CD4-positive, alpha-beta T cell (primary cell): ENCODE measurements around the gene LAMA2. TPM values are rescaled to one million over a fixed set of nuclear protein-coding genes. Genes with fewer than 3 reads are reported as not detected.

Experiments used
- ATAC-seq: fragments of 200-7000 bp; cut with Tn5 transposase; one replicate; pipeline ENCODE4 v1.10.0; 2022; ENCODE audit warnings: mild to moderate bottlenecking; ENCODE audit not compliant: poor library complexity
- CTCF ChIA-PET: fragments of 350-600 bp; sonication (Branson Sonifier 250); formaldehyde crosslinking; loops from one replicate; lab custom pipeline; 2021; ENCODE audit warnings: antibody characterized with exemption, inconsistent platforms; lab: Charles Lee
- POLR2A ChIA-PET: fragments of 350-600 bp; sonication (Branson Sonifier 250); formaldehyde crosslinking; loops from one replicate; lab custom pipeline; 2021; ENCODE audit warnings: antibody characterized with exemption, inconsistent platforms; lab: Charles Lee
- DNase-seq, 14 experiments: peaks; one replicate each; pipeline ENCODE4 v3.0.0-alpha.2; 2013 to 2020; ENCODE audit warnings: mixed read lengths in 2 of 14
- H3K27ac ChIP-seq, 2 donors: one replicate each; pipeline versions ENCODE4 v1.5.1 to v1.7.0; 2013; ENCODE audit warnings: low read length in 2 of 2, low read depth in 1 of 2, mild to moderate bottlenecking in 1 of 2
- H3K27me3 ChIP-seq, 2 experiments: 1 replicate in 1 of 2; 2 replicates in 1 of 2; pipeline versions ENCODE4 v1.6.1 to v1.7.0; 2013; ENCODE audit warnings: low read length in 2 of 2, control low read depth in 1 of 2, mild to moderate bottlenecking in 1 of 2, moderate library complexity in 1 of 2; ENCODE audit not compliant: insufficient read depth in 2 of 2, control insufficient read depth in 1 of 2
- H3K36me3 ChIP-seq: one replicate; pipeline ENCODE4 v1.6.1; 2013; ENCODE audit warnings: low read length, control low read depth; ENCODE audit not compliant: insufficient read depth
- H3K4me1 ChIP-seq: one replicate; pipeline ENCODE4 v1.6.1; 2013; ENCODE audit warnings: low read length, control low read depth; ENCODE audit not compliant: insufficient read depth
- H3K4me3 ChIP-seq: one replicate; pipeline ENCODE4 v1.5.1; 2013; ENCODE audit warnings: mild to moderate bottlenecking, low read length, moderate library complexity
- H3K9me3 ChIP-seq, 2 experiments: 1 replicate in 1 of 2; 2 replicates in 1 of 2; pipeline versions ENCODE4 v1.6.1 to v1.7.0; 2013; ENCODE audit warnings: low read length in 2 of 2, mild to moderate bottlenecking in 2 of 2, control low read depth in 1 of 2, moderate library complexity in 1 of 2; ENCODE audit not compliant: control insufficient read depth in 1 of 2, insufficient read depth in 1 of 2
- H3K27ac Mint-ChIP-seq: one replicate; pipeline ENCODE4 v1.8.0; 2020; ENCODE audit warnings: mixed read lengths
- H3K27me3 Mint-ChIP-seq: one replicate; pipeline ENCODE4 v1.8.0; 2021; ENCODE audit warnings: mixed read lengths
- H3K36me3 Mint-ChIP-seq: one replicate; pipeline ENCODE4 v1.8.0; 2021; ENCODE audit warnings: low read depth, mixed read lengths
- H3K4me1 Mint-ChIP-seq: one replicate; pipeline ENCODE4 v1.8.0; 2021; ENCODE audit warnings: low read depth, mixed read lengths
- H3K4me3 Mint-ChIP-seq: one replicate; pipeline ENCODE4 v1.8.0; 2020; ENCODE audit warnings: mild to moderate bottlenecking, mixed read lengths
- H3K9me3 Mint-ChIP-seq: one replicate; pipeline ENCODE4 v1.8.0; 2020; ENCODE audit warnings: mixed read lengths
- intact Hi-C, 2 experiments: fragments of 100-400 bp; cut with DNase I in 1 of 2; cut with micrococcal nuclease in 1 of 2; formaldehyde crosslinking; loops; one replicate each; pipeline versions ENCODE4 v1.15.1 to v1.9.0; 2023 to 2025; cut with DNase I, micrococcal nuclease
- total RNA-seq, 174 experiments: library from RNA in 2 of 174; stranded (reverse) in 2 of 174; gene quantifications; one replicate each; pipeline ENCODE4 v1.2.3 and lab custom pipeline; 2021 to 2026
- TF ChIP-seq, protein P1 (sequence below): fragments of 200-600 bp; IDR thresholded peaks from one replicate; pipeline ENCODE4 v1.8.0; 2022; ENCODE audit warnings: antibody characterized with exemption, mild to moderate bottlenecking

Gene LAMA2
- total RNA-seq, 2 experiments from 2014 or later = 0.05 to 0.06 TPM

DNA sequence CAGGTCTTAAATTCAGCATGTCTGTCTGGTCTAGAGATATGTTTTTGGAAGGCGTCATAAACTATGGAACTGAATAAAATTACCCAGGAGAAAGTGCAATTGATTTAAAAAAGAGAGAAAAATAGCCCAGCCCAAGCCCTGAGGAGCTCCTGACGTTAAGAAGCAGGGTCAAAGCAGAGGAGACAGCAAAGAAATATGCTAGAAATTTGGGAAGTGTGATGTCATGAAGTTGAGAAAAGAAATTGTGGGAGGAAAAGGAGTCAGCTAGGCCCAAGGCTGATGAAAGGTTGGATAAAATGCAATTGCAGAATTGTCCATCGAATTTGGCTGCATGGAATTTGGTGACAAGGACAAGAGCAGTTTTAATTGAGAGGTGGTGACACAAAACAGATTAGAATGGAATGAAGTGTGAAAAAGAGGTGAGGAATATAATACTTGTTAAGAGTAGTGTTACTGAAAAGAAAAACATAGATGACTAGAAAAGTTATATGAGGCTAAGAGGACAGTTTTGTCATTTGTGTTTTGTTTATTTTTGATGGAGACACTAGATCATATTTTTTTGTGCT is 381.6 kb downstream of the LAMA2 start:
- no peaks in the 10 kb centered on the region for H3K36me3 Mint-ChIP-seq
- H3K4me1 Mint-ChIP-seq = no peaks in the 10 kb centered on the region
- Histone ChIP-seq H3K4me1 (no peaks in the 10 kb centered on the region), H3K9me3 (no peaks in the 10 kb centered on the region), H3K36me3 (no peaks in the 10 kb centered on the region), H3K4me3 (no peak overlapping the region), H3K27ac (no peak overlapping the region), H3K27me3 (no peaks in the 10 kb centered on the region)
- H3K27ac Mint-ChIP-seq = no peak overlapping the region
- no peak overlapping the region for H3K4me3 Mint-ChIP-seq
- no peaks in the 10 kb centered on the region for H3K27me3 Mint-ChIP-seq
- POLR2A ChIA-PET = no interaction called here
- no peaks in the 10 kb centered on the region for H3K9me3 Mint-ChIP-seq
- ATAC-seq (no peak), DNase-seq (no peak)
- intact Hi-C loops = no loop called here
- TF ChIP-seq, protein P1, sequence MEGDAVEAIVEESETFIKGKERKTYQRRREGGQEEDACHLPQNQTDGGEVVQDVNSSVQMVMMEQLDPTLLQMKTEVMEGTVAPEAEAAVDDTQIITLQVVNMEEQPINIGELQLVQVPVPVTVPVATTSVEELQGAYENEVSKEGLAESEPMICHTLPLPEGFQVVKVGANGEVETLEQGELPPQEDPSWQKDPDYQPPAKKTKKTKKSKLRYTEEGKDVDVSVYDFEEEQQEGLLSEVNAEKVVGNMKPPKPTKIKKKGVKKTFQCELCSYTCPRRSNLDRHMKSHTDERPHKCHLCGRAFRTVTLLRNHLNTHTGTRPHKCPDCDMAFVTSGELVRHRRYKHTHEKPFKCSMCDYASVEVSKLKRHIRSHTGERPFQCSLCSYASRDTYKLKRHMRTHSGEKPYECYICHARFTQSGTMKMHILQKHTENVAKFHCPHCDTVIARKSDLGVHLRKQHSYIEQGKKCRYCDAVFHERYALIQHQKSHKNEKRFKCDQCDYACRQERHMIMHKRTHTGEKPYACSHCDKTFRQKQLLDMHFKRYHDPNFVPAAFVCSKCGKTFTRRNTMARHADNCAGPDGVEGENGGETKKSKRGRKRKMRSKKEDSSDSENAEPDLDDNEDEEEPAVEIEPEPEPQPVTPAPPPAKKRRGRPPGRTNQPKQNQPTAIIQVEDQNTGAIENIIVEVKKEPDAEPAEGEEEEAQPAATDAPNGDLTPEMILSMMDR = no peak
- CTCF ChIA-PET = no interaction called here

GRCh38 chr6:129267028-129267427 is 384.1 kb downstream of the LAMA2 start:
- H3K9me3 ChIP-seq = no peaks in the 10 kb centered on the region
- no peaks in the 10 kb centered on the region for H3K27me3 ChIP-seq
- no peaks in the 10 kb centered on the region for H3K36me3 ChIP-seq
- ATAC-seq (no peak), DNase-seq (no peak)
- H3K4me3 ChIP-seq = no peak overlapping the region
- Mint-ChIP-seq H3K4me1 (no peaks in the 10 kb centered on the region), H3K27ac (no peak overlapping the region), H3K4me3 (no peak overlapping the region), H3K27me3 (peaks cover 12% of the 10 kb centered on the region), H3K36me3 (no peaks in the 10 kb centered on the region), H3K9me3 (no peaks in the 10 kb centered on the region)
- TF ChIP-seq, protein P1 = no peak
- CTCF ChIA-PET = no interaction called here
- H3K27ac ChIP-seq = no peak overlapping the region
- intact Hi-C loops = no loop called here
- H3K4me1 ChIP-seq = no peaks in the 10 kb centered on the region
- POLR2A ChIA-PET = no interaction called here

- POLR2A ChIA-PET = no interaction called here
- Histone ChIP-seq H3K4me1 (no peaks in the 10 kb centered on the region), H3K27ac (no peak overlapping the region), H3K4me3 (no peak overlapping the region), H3K36me3 (no peaks in the 10 kb centered on the region), H3K9me3 (no peaks in the 10 kb centered on the region), H3K27me3 (no peaks in the 10 kb centered on the region)
- no peak for DNase-seq
- Mint-ChIP-seq H3K4me3 (no peak overlapping the region), H3K36me3 (no peaks in the 10 kb centered on the region), H3K27ac (no peak overlapping the region), H3K9me3 (no peaks in the 10 kb centered on the region), H3K27me3 (peaks cover 12% of the 10 kb centered on the region), H3K4me1 (no peaks in the 10 kb centered on the region)
- intact Hi-C loops = no loop called here
- TF ChIP-seq, protein P1 = no peak
- CTCF ChIA-PET = interaction anchor here (1.0 to 1.5 kb wide), 2 partner anchors 8 to 17 kb away, joined by 3 read pairs; no protein-coding TSS in a partner anchor
- ATAC-seq = no peak
Measured at GRCh38 chr6:129269076-129269475, 386.1 kb downstream of the LAMA2 start.
